Gastrocnemius medialis (tissue), 4 donors: ENCODE results near the gene NUP153.

Experiments used
- POLR2A ChIP-seq, 2 donors: fragments of 450-650 bp; IDR thresholded peaks; one replicate each; pipeline ENCODE4 v1.6.1; 2017; ENCODE audit warnings: antibody characterized with exemption in 2 of 2, mild to moderate bottlenecking in 2 of 2, moderate library complexity in 2 of 2
- TF ChIP-seq, protein P1 (sequence below), 5 experiments: fragments of 450-650 bp in 3 of 5; fragments of 200-600 bp in 2 of 5; sonication (generic) in 2 of 5; IDR thresholded peaks in 4 of 5; conservative IDR thresholded peaks in 1 of 5; 1 replicate in 4 of 5; 2 replicates in 1 of 5; pipeline ENCODE4 v1.5.1; 2016 to 2019; ENCODE audit warnings: antibody characterized with exemption in 5 of 5, mild to moderate bottlenecking in 3 of 5, moderate library complexity in 3 of 5

GRCh38 chr6:17580518-17581048 is 126.1 kb downstream of the NUP153 start:
- TF ChIP-seq POLR2A (IDR thresholded peaks at IDR 0.05): peak in 1 of 2 donors; percentile 15
- TF ChIP-seq, protein P1, sequence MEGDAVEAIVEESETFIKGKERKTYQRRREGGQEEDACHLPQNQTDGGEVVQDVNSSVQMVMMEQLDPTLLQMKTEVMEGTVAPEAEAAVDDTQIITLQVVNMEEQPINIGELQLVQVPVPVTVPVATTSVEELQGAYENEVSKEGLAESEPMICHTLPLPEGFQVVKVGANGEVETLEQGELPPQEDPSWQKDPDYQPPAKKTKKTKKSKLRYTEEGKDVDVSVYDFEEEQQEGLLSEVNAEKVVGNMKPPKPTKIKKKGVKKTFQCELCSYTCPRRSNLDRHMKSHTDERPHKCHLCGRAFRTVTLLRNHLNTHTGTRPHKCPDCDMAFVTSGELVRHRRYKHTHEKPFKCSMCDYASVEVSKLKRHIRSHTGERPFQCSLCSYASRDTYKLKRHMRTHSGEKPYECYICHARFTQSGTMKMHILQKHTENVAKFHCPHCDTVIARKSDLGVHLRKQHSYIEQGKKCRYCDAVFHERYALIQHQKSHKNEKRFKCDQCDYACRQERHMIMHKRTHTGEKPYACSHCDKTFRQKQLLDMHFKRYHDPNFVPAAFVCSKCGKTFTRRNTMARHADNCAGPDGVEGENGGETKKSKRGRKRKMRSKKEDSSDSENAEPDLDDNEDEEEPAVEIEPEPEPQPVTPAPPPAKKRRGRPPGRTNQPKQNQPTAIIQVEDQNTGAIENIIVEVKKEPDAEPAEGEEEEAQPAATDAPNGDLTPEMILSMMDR (IDR thresholded peaks at IDR 0.05 in 4 of 5, conservative IDR thresholded peaks at IDR 0.05 in 1 of 5): no peak
